ENCODE data around the gene ZNF831.

DNA sequence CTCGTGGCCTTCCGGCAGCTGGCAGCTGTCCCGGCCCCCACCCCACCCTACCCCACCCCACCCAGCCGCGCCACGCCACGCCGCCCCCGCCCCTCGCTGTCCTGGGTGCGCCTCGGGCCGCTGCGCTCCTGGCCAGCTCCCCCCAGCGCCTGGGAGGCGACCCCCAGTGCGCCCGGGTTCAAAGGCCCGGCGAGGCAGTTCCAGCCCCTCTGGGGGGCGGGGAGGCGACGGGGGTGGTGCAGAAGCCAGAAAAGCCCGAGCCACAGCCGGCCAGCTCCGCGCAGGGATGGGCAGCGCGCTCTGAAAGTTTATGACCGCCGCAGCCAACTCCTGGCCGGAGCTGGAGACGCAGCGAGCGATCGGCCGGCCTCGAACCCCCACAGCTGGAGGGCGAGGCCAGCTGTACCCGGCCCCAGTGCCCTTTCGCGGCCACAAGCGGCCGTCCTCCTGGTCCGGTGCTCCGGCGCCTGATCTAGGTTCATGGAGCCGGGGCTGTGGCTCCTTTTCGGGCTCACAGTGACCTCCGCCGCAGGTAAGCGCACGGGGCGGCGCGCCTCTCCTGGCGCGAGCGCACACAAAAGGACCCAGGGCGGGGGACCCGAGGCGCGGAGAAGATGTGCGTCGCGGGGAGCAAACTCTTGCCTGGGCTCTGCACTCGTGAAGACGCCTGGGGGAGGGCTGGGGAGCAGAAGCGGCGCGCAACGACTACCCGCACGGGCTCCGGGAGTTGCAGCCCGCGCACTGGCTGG is 136.9 kb downstream of the ZNF831 start, which contains the start of gene EDN3:
- TF ChIP-seq, protein P1, sequence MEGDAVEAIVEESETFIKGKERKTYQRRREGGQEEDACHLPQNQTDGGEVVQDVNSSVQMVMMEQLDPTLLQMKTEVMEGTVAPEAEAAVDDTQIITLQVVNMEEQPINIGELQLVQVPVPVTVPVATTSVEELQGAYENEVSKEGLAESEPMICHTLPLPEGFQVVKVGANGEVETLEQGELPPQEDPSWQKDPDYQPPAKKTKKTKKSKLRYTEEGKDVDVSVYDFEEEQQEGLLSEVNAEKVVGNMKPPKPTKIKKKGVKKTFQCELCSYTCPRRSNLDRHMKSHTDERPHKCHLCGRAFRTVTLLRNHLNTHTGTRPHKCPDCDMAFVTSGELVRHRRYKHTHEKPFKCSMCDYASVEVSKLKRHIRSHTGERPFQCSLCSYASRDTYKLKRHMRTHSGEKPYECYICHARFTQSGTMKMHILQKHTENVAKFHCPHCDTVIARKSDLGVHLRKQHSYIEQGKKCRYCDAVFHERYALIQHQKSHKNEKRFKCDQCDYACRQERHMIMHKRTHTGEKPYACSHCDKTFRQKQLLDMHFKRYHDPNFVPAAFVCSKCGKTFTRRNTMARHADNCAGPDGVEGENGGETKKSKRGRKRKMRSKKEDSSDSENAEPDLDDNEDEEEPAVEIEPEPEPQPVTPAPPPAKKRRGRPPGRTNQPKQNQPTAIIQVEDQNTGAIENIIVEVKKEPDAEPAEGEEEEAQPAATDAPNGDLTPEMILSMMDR (IDR thresholded peaks at IDR 0.05): no peak
- peak in 1 of 2 donors; percentile 27 for TF ChIP-seq POLR2A (IDR thresholded peaks at IDR 0.05)

Measured in thyroid gland (tissue), 4 donors.